HPDE6-E6E7 (cell line): ENCODE measurements around the gene NMNAT1.
"Not testable (repeated sequence)": the region's sequence is repeated elsewhere in the genome, so short reads cannot be mapped to it uniquely, and the experiment has no call there.

Source experiments
- DNase-seq: peaks from one replicate; pipeline ENCODE4 v3.0.0; 2011; ENCODE audit warnings: missing footprints; ENCODE audit errors: extremely low spot score

Gene NMNAT1

DNA sequence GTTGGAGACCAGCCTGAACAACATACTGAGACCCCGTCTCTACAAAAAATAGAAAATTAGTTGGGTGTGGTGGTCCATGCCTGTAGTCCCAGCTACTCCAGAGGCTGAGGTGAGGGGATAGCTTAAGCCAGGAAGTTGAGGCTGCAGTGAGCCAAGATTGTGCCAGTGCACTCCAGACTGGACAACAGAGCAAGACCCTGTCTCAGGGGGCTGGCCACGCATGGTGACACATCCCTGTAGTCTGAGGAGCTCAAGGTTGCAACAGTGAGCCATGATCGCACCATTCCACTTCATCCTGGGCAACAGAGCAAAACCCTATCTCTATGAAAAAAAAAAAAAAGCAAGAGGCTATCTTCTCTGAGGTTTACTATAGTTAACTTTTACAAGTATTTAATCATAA, 76.8 kb downstream of the NMNAT1 start:
- no peak for DNase-seq

GRCh38 chr1:10020678-10021077, 77.4 kb downstream of the NMNAT1 start:
- not testable (repeated sequence) for DNase-seq

- not testable (repeated sequence) for DNase-seq
These were observed 78.7 kb downstream of the NMNAT1 start for GRCh38 chr1:10021992-10022391.

- no peak for DNase-seq
These were observed 79.4 kb downstream of the NMNAT1 start for GRCh38 chr1:10022656-10023055.

GRCh38 chr1:10025354-10025753, 82.1 kb downstream of the NMNAT1 start:
- no peak for DNase-seq

DNA sequence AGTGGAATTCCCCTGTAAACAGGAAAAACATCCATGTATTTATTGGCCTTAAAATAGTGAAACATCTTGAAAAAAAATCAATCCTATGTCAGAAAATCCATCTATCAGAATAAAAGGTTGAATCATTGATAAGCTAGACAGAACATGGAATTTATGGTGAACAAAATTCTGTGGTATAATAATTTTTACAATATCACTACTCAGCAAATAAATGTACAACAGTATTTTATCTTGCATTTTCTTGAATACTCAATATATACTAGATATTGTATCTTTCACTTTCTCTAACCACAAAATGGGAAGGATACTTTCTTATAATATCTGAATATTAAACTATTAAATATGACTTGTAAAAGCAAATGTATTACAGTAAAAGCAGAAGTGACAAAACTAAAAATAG, 83.8 kb downstream of the NMNAT1 start:
- no peak for DNase-seq

GRCh38 chr1:10028956-10029500, 85.8 kb downstream of the NMNAT1 start:
- not testable (repeated sequence) for DNase-seq

DNA sequence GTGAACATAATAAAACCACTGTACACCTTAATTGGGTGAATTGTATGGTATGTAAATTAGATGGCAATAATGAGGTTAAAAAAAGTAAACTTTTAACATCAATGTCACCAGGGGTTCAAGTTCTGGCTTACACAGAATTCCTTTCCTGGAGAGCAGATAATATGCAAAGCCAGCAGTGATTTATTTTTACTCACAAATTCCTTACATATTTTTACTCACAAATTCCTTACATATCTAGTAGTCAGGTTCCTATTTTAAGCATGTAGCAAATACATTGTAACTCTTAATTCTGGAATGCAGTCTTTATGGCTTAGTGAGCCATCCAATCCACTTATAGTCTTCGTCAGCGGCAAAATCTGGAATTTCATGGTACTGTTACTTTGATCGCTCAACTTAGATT, 88.2 kb downstream of the NMNAT1 start:
- no peak for DNase-seq

GRCh38 chr1:10032590-10033358, 89.5 kb downstream of the NMNAT1 start, which contains the start of gene UBE4B:
UBE4B (plus strand) TSS chr1:10032958; CDS start chr1:10033671, 713 bp downstream.
- DNase-seq = peak; percentile 90

DNA sequence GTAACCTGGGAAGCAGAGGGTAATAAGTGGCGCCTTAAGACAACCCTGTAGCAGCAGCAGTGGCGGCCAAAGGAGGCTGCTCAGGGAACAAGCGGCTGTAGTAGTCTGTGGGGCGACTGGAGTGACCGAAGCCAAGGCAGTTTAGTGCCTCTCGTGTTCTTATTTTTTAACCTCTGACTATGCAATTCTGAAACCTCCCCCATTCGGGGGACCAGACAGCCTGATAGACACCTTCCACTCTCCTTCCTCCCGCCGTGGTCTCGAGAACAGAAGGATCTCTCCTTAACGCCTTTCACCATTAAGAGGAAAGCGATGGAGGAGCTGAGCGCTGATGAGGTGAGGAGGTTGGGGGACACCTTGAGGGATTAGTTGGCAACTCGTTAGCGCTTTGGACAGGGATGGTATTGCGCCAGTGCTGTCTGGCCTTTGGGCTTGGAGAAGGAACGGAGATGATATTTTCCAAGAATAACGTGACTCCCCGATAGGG, 90.1 kb downstream of the NMNAT1 start:
- peak; percentile 34 for DNase-seq
